Suprapubic skin (tissue), 4 donors: ENCODE results near the gene MAPKAPK3. TPM values are rescaled to one million over a fixed set of nuclear protein-coding genes. Genes with fewer than 3 reads are reported as not detected.

Source experiments
- DNase-seq, 2 donors: peaks; one replicate each; pipeline ENCODE4 v3.0.0-alpha.2; 2019; ENCODE audit warnings: low spot score in 2 of 2
- H3K27ac ChIP-seq: fragments of 200-600 bp; sonication (generic); one replicate; pipeline ENCODE4 v1.5.1; 2019
- H3K27me3 ChIP-seq: fragments of 200-600 bp; sonication (generic); one replicate; pipeline ENCODE4 v1.5.1; 2019
- H3K36me3 ChIP-seq: fragments of 200-600 bp; sonication (generic); one replicate; pipeline ENCODE4 v1.5.1; 2019
- H3K4me1 ChIP-seq: fragments of 200-600 bp; sonication (generic); one replicate; pipeline ENCODE4 v1.5.1; 2019
- H3K4me3 ChIP-seq: fragments of 200-600 bp; sonication (generic); one replicate; pipeline ENCODE4 v1.5.1; 2019; ENCODE audit warnings: mild to moderate bottlenecking
- H3K9me3 ChIP-seq: fragments of 200-600 bp; sonication (generic); one replicate; pipeline ENCODE4 v1.5.1; 2019
- EP300 ChIP-seq: sonication (generic); formaldehyde crosslinking; IDR thresholded peaks from one replicate; pipeline ENCODE4 v1.6.1; 2017; ENCODE audit warnings: antibody characterized with exemption
- POLR2A ChIP-seq, 2 donors: fragments of 450-650 bp; IDR thresholded peaks; one replicate each; pipeline ENCODE4 v1.6.1; 2017; ENCODE audit warnings: antibody characterized with exemption in 2 of 2, mild to moderate bottlenecking in 2 of 2, moderate library complexity in 2 of 2
- POLR2AphosphoS5 ChIP-seq, 3 donors: sonication (generic); formaldehyde crosslinking; IDR thresholded peaks; one replicate each; pipeline ENCODE4 v1.6.1; 2017; ENCODE audit warnings: antibody characterized with exemption in 3 of 3
- WGBS: methylation state at CpG from one replicate; pipeline ENCODE4 v1.1.5; 2018; 5-methylcytosine and 5-hydroxymethylcytosine counted together
- total RNA-seq, 4 donors: library from RNA; depleted of rRNA; stranded (reverse); fragments of >200 nt; gene quantifications; one replicate each; pipeline ENCODE4 v1.1.0, GENCODE V29; 2016
- TF ChIP-seq, protein P1 (sequence below), 2 donors: fragments of 200-600 bp in 1 of 2; fragments of 450-650 bp in 1 of 2; sonication (generic) in 1 of 2; IDR thresholded peaks; one replicate each; pipeline ENCODE4 v1.5.1; 2016 to 2019; ENCODE audit warnings: antibody characterized with exemption in 2 of 2, mild to moderate bottlenecking in 1 of 2, moderate library complexity in 1 of 2

MAPKAPK3 gene
- total RNA-seq, 4 donors from 2014 or later, result 71.5 to 120 (median 99.4) TPM

DNA sequence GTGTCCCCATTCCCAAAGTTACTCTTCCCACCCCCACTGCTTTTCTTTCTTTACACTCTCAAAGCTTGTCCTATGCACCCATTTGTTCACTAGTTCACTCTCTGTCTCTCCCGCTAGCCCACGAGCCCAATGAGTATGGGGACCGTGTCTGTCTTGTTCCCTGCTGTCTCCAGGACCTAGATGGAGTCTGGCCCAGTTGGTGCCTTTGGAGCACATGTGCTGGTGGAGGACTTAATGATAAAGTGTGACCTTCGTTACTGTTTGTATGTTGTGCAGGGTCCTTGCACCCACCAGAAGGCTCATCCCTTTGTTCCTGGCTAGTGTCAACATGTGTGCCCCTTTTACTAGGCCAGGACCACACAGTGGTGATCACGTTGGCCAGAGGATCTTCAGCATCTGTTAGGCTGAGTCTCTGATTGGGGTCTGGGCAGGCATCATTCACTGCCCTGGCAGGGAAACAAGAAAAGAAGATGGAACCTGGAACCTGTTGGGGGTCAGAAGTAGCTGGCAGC, 12.8 kb upstream of the MAPKAPK3 start:
- 70% methylated on average over 5 of the region's 5 CpGs for WGBS

DNA sequence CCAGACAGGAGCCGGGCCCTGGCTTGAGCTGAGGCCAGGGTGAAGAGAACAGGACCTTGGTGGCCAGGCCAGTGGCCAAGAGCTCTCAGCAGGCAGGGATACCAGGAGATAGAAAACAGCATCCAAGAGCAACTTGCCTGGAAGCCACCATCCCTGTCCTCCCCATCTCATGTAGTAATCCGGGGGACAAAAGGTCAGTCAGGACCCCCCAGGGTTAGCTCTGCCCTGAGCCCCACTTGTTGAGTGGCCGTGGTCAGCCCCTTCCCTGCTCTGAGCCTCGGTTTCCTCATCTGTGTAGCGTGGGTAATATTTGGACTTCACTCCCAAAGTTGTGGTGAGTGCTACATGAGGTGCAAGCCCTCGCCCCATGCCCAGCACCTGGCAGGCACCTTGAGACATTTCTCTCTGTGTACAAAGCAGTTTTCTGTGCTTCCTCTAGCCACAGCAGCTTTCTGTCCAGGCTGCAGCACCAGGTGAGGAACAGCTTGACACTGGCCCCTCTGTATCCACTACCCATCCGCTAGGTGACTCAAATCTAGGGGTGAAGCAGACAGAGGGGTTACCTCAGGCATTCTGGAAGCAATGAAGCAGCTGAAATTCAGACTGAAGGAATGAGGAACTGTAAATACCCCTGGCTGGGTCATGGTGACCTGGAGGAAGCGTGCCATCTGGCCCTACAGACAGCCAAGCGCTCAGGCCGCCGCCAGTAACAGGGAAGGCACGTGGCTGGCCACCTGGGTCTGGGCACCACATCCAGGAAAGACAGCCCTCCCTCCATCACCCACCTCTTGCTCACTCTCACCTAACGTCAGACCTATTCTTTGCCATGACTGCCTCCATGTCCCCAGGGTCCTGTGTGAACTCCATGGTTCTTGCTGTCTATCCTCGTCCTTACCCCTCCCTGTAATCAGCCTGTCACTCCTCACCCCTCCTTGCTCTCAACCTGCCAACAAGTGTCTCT, 12.0 kb upstream of the MAPKAPK3 start:
- 46% methylated on average over 13 of the region's 14 CpGs for WGBS

More for the DNA sequence above, 12.8 kb upstream of the MAPKAPK3 start:
- H3K27ac ChIP-seq, result peak overlapping the region; percentile 97
- H3K4me1 ChIP-seq, result peaks cover 97% of the 10 kb centered on the region
- no peaks in the 10 kb centered on the region for H3K9me3 ChIP-seq
- DNase-seq, result no peak
- H3K4me3 ChIP-seq, result no peak overlapping the region
- no peak for TF ChIP-seq POLR2AphosphoS5 (IDR thresholded peaks at IDR 0.05)
- peaks cover 19% of the 10 kb centered on the region for H3K36me3 ChIP-seq
- no peaks in the 10 kb centered on the region for H3K27me3 ChIP-seq

DNA sequence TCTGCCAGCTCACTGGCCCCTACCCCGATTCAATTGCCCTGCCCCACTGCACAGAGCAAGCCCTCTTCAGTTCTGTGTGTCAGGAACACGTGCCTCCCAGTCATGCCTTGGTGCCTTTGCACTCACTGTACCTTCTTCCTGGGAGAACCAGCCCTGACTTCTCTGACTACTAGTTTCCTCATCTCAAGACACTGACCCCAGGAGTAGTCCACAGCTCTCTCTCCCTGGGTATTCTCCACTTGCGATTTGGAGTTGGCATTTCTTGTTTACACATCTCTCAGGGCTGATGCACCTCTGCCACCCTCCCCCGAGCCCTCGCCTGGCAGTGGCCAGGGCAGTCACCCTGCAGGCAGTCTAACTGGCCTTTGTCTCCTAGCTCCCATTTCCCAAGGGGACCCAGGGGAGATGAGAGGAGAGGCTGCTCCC, 11.0 kb upstream of the MAPKAPK3 start:
- Histone ChIP-seq H3K27ac (peak overlapping the region; percentile 97), H3K4me1 (peaks cover 99% of the 10 kb centered on the region), H3K4me3 (no peak overlapping the region), H3K36me3 (peaks cover 19% of the 10 kb centered on the region), H3K27me3 (no peaks in the 10 kb centered on the region), H3K9me3 (no peaks in the 10 kb centered on the region)
- no peak for TF ChIP-seq POLR2AphosphoS5 (IDR thresholded peaks at IDR 0.05)
- no peak for TF ChIP-seq EP300
- no peak for TF ChIP-seq POLR2A (IDR thresholded peaks at IDR 0.05)
- TF ChIP-seq, protein P1, sequence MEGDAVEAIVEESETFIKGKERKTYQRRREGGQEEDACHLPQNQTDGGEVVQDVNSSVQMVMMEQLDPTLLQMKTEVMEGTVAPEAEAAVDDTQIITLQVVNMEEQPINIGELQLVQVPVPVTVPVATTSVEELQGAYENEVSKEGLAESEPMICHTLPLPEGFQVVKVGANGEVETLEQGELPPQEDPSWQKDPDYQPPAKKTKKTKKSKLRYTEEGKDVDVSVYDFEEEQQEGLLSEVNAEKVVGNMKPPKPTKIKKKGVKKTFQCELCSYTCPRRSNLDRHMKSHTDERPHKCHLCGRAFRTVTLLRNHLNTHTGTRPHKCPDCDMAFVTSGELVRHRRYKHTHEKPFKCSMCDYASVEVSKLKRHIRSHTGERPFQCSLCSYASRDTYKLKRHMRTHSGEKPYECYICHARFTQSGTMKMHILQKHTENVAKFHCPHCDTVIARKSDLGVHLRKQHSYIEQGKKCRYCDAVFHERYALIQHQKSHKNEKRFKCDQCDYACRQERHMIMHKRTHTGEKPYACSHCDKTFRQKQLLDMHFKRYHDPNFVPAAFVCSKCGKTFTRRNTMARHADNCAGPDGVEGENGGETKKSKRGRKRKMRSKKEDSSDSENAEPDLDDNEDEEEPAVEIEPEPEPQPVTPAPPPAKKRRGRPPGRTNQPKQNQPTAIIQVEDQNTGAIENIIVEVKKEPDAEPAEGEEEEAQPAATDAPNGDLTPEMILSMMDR (IDR thresholded peaks at IDR 0.05), result no peak
- WGBS, result 61% methylated on average over 5 of the region's 5 CpGs
- no peak for DNase-seq

More for the DNA sequence above, 12.0 kb upstream of the MAPKAPK3 start:
- Histone ChIP-seq H3K4me3 (no peak overlapping the region), H3K27me3 (no peaks in the 10 kb centered on the region), H3K9me3 (no peaks in the 10 kb centered on the region), H3K27ac (peak overlapping the region; percentile 97), H3K36me3 (peaks cover 19% of the 10 kb centered on the region), H3K4me1 (peaks cover 99% of the 10 kb centered on the region)
- DNase-seq, result no peak
- TF ChIP-seq POLR2A (IDR thresholded peaks at IDR 0.05) (no peak), EP300 (no peak), POLR2AphosphoS5 (IDR thresholded peaks at IDR 0.05) (no peak)
- TF ChIP-seq, protein P1 (IDR thresholded peaks at IDR 0.05), result no peak

DNA sequence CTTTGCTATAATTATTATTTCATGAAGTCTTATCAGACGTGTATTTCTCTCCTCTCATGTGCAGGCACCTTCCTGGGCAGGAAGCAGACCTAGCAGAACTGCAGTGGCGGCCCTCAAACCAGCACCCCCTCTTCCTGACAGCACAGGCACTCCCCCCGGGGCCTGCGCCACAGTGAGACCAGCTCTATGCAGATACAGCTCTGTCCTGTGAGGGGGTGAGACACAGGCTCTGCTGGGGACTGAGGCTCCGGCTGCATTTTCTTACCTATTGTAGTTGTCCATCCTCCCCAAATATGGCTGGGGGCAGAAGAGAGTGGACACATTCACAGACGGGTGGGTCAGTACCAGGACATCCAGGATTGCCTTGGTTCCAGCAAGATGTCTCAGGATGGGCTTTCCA, 10.4 kb upstream of the MAPKAPK3 start:
- no peak overlapping the region for H3K4me3 ChIP-seq
- H3K4me1 ChIP-seq, result peaks cover 98% of the 10 kb centered on the region
- WGBS, result 72% methylated on average over 6 of the region's 6 CpGs
- TF ChIP-seq, protein P1 (IDR thresholded peaks at IDR 0.05), result no peak
- TF ChIP-seq POLR2A (IDR thresholded peaks at IDR 0.05) (no peak), POLR2AphosphoS5 (IDR thresholded peaks at IDR 0.05) (no peak), EP300 (no peak)
- peaks cover 19% of the 10 kb centered on the region for H3K36me3 ChIP-seq
- peak overlapping the region; percentile 19 for H3K27ac ChIP-seq
- DNase-seq, result no peak
- H3K27me3 ChIP-seq, result no peaks in the 10 kb centered on the region
- no peaks in the 10 kb centered on the region for H3K9me3 ChIP-seq

DNA sequence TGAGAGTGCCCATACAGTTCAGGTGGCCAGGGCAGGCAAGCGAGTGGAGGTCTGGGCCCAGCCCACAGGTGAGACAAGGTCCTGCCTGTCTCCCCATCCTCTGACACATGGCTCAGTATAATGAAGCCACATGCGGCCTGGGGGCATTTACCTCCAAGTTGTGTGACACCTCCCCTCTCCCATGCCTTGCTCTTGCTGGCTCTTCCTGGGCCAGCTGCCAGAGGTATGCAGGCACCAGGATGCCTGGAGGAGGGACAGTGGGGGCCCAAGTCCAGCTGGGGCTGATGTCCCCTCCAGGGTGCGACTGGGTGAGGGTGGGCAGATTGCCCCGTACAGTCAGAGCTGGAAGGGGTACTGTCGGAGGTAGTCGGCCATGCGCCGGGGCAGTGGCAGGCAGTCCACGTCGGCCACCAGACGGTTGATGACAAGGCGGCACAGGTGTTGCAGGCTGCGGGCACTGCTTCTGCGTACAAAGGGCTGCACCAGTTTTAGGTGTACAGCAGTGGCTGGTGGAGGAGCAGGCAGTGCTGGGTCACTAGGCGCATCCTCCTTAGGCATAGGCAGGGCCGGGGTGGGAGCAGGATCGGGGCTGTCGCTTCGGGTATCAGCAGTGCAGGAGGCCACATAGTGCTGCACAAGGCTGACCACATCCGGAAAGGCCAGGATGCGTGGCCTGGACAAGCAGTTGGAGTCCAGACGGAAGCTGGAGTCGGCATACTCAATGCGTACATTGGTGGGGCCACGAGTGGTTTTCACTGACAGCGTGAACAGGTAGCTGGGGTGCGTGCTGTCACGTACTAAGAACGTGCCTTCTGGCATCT, 9.5 kb upstream of the MAPKAPK3 start:
- peaks cover 94% of the 10 kb centered on the region for H3K4me1 ChIP-seq
- WGBS, result 78% methylated on average over 12 of the region's 29 CpGs
- H3K27me3 ChIP-seq, result no peaks in the 10 kb centered on the region
- H3K4me3 ChIP-seq, result peak overlapping the region; percentile 13
- no peak for TF ChIP-seq POLR2A (IDR thresholded peaks at IDR 0.05)
- TF ChIP-seq, protein P1 (IDR thresholded peaks at IDR 0.05), result no peak
- no peak for TF ChIP-seq POLR2AphosphoS5 (IDR thresholded peaks at IDR 0.05)
- peaks cover 19% of the 10 kb centered on the region for H3K36me3 ChIP-seq
- DNase-seq, result no peak
- H3K27ac ChIP-seq, result no peak overlapping the region
- H3K9me3 ChIP-seq, result no peaks in the 10 kb centered on the region
